Measurements from ENCODE around the gene MSI2. TPM values are rescaled to one million over a fixed set of nuclear protein-coding genes. Genes with fewer than 3 reads are reported as not detected.

The MSI2 gene
- total RNA-seq, 1 donor from 2014 or later = 67.9 TPM

- DNase-seq (ENCODE audit: low read depth) (no peak), FAIRE-seq (no peak)
- no peak overlapping the region for H3K4me2 ChIP-seq (ENCODE audit: low read length)
- H3K79me2 ChIP-seq (ENCODE audit: insufficient read depth, low read length) = no peaks in the 10 kb centered on the region
- Mint-ChIP-seq H3K27me3 (ENCODE audit: low read depth, unreplicated experiment) (no peaks in the 10 kb centered on the region), H3K9me3 (ENCODE audit: unreplicated experiment) (no peaks in the 10 kb centered on the region), H3K4me3 (ENCODE audit: unreplicated experiment) (no peak overlapping the region), H3K4me1 (ENCODE audit: low read depth, unreplicated experiment) (peaks cover 6% of the 10 kb centered on the region), H3K27ac (ENCODE audit: unreplicated experiment) (no peak overlapping the region), H3K36me3 (ENCODE audit: low read depth, unreplicated experiment) (peaks cover 13% of the 10 kb centered on the region)
- H3K27ac ChIP-seq (ENCODE audit: low read depth, low read length) = no peak overlapping the region
- TF ChIP-seq EZH2 (IDR thresholded peaks at IDR 0.05; ENCODE audit: insufficient read depth, low read length) = no peak
- TF ChIP-seq, protein P1, sequence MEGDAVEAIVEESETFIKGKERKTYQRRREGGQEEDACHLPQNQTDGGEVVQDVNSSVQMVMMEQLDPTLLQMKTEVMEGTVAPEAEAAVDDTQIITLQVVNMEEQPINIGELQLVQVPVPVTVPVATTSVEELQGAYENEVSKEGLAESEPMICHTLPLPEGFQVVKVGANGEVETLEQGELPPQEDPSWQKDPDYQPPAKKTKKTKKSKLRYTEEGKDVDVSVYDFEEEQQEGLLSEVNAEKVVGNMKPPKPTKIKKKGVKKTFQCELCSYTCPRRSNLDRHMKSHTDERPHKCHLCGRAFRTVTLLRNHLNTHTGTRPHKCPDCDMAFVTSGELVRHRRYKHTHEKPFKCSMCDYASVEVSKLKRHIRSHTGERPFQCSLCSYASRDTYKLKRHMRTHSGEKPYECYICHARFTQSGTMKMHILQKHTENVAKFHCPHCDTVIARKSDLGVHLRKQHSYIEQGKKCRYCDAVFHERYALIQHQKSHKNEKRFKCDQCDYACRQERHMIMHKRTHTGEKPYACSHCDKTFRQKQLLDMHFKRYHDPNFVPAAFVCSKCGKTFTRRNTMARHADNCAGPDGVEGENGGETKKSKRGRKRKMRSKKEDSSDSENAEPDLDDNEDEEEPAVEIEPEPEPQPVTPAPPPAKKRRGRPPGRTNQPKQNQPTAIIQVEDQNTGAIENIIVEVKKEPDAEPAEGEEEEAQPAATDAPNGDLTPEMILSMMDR (IDR thresholded peaks at IDR 0.05; ENCODE audit: insufficient read depth, low read depth, low read length) = no peak
- no peak overlapping the region for H2AFZ ChIP-seq (ENCODE audit: low read depth, low read length)
- no peak overlapping the region for H3K4me3 ChIP-seq (ENCODE audit: insufficient read depth, low read depth, low read length)
- H3K9me3 ChIP-seq (ENCODE audit: insufficient read depth, low read depth, low read length) = no peaks in the 10 kb centered on the region
- peaks cover 11% of the 10 kb centered on the region for H3K4me1 ChIP-seq (ENCODE audit: insufficient read depth, low read length)
- no peaks in the 10 kb centered on the region for H3K27me3 ChIP-seq (ENCODE audit: insufficient read depth, low read length)
- no peaks in the 10 kb centered on the region for H3K36me3 ChIP-seq (ENCODE audit: insufficient read depth, low read length)
- no peaks in the 10 kb centered on the region for H4K20me1 ChIP-seq (ENCODE audit: insufficient read depth, low read length)
- H3K9ac ChIP-seq (ENCODE audit: low read length) = no peak overlapping the region
These were observed 234.6 kb downstream of the MSI2 start for GRCh38 chr17:57490890-57491289.

GRCh38 chr17:57493171-57493570 is 236.8 kb downstream of the MSI2 start:
- no peaks in the 10 kb centered on the region for H4K20me1 ChIP-seq (ENCODE audit: insufficient read depth, low read length)
- Mint-ChIP-seq H3K27ac (ENCODE audit: unreplicated experiment) (no peak overlapping the region), H3K36me3 (ENCODE audit: low read depth, unreplicated experiment) (peaks cover 9% of the 10 kb centered on the region), H3K27me3 (ENCODE audit: low read depth, unreplicated experiment) (no peaks in the 10 kb centered on the region), H3K4me1 (ENCODE audit: low read depth, unreplicated experiment) (no peaks in the 10 kb centered on the region), H3K4me3 (ENCODE audit: unreplicated experiment) (no peak overlapping the region), H3K9me3 (ENCODE audit: unreplicated experiment) (no peaks in the 10 kb centered on the region)
- no peaks in the 10 kb centered on the region for H3K79me2 ChIP-seq (ENCODE audit: insufficient read depth, low read length)
- H3K9me3 ChIP-seq (ENCODE audit: insufficient read depth, low read depth, low read length) = no peaks in the 10 kb centered on the region
- H3K27me3 ChIP-seq (ENCODE audit: insufficient read depth, low read length) = no peaks in the 10 kb centered on the region
- DNase-seq (ENCODE audit: low read depth) (no peak), FAIRE-seq (no peak)
- H2AFZ ChIP-seq (ENCODE audit: low read depth, low read length) = no peak overlapping the region
- H3K9ac ChIP-seq (ENCODE audit: low read length) = no peak overlapping the region
- no peak overlapping the region for H3K4me3 ChIP-seq (ENCODE audit: insufficient read depth, low read depth, low read length)
- H3K4me1 ChIP-seq (ENCODE audit: insufficient read depth, low read length) = no peaks in the 10 kb centered on the region
- no peak overlapping the region for H3K4me2 ChIP-seq (ENCODE audit: low read length)
- H3K27ac ChIP-seq (ENCODE audit: low read depth, low read length) = no peak overlapping the region
- TF ChIP-seq, protein P1 (IDR thresholded peaks at IDR 0.05; ENCODE audit: insufficient read depth, low read depth, low read length) = no peak
- no peak for TF ChIP-seq EZH2 (IDR thresholded peaks at IDR 0.05; ENCODE audit: insufficient read depth, low read length)
- H3K36me3 ChIP-seq (ENCODE audit: insufficient read depth, low read length) = no peaks in the 10 kb centered on the region

DNA sequence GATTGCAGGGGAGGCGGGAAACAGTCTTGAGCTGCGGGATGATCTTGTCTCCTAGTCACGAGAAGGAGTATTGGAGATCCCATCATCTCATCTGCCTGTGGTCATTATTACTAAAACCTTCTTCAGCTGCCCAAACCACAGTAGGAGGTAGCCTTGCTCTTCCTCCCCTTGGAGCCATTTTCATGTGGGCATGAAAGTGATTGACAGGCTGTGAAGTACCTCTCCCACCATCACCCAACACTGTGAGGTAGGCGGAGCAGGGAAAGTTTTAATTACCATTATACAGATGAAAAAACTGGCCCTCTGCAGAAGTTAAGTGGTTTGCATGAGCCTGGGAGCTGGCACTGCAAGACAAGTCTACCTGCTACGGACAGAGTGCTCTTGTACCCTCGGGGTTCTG is 237.3 kb downstream of the MSI2 start:
- peaks cover 9% of the 10 kb centered on the region for H3K36me3 Mint-ChIP-seq (ENCODE audit: low read depth, unreplicated experiment)
- no peaks in the 10 kb centered on the region for H3K4me1 ChIP-seq (ENCODE audit: insufficient read depth, low read length)
- DNase-seq (ENCODE audit: low read depth) = no peak
- no peak overlapping the region for H3K27ac ChIP-seq (ENCODE audit: low read depth, low read length)
- no peaks in the 10 kb centered on the region for H3K9me3 Mint-ChIP-seq (ENCODE audit: unreplicated experiment)
- H3K4me1 Mint-ChIP-seq (ENCODE audit: low read depth, unreplicated experiment) = no peaks in the 10 kb centered on the region
- TF ChIP-seq, protein P1 (IDR thresholded peaks at IDR 0.05; ENCODE audit: insufficient read depth, low read depth, low read length) = no peak
- TF ChIP-seq EZH2 (IDR thresholded peaks at IDR 0.05; ENCODE audit: insufficient read depth, low read length) = no peak
- H3K36me3 ChIP-seq (ENCODE audit: insufficient read depth, low read length) = no peaks in the 10 kb centered on the region
- no peak overlapping the region for H2AFZ ChIP-seq (ENCODE audit: low read depth, low read length)
- H3K4me3 ChIP-seq (ENCODE audit: insufficient read depth, low read depth, low read length) = no peak overlapping the region
- no peaks in the 10 kb centered on the region for H3K79me2 ChIP-seq (ENCODE audit: insufficient read depth, low read length)
- H3K9me3 ChIP-seq (ENCODE audit: insufficient read depth, low read depth, low read length) = no peaks in the 10 kb centered on the region
- H3K4me2 ChIP-seq (ENCODE audit: low read length) = no peak overlapping the region
- H3K9ac ChIP-seq (ENCODE audit: low read length) = no peak overlapping the region
- H3K4me3 Mint-ChIP-seq (ENCODE audit: unreplicated experiment) = no peak overlapping the region
- no peaks in the 10 kb centered on the region for H3K27me3 Mint-ChIP-seq (ENCODE audit: low read depth, unreplicated experiment)
- H3K27me3 ChIP-seq (ENCODE audit: insufficient read depth, low read length) = no peaks in the 10 kb centered on the region
- H3K27ac Mint-ChIP-seq (ENCODE audit: unreplicated experiment) = no peak overlapping the region
- H4K20me1 ChIP-seq (ENCODE audit: insufficient read depth, low read length) = no peaks in the 10 kb centered on the region
- FAIRE-seq = no peak
